ENCODE results near the gene MYADML2.
"Not testable (repeated sequence)": the region's sequence is repeated elsewhere in the genome, so short reads cannot be mapped to it uniquely, and the experiment has no call there.

The MYADML2 gene

GRCh38 chr17:81958633-81959342, 11.8 kb upstream of the MYADML2 start:
- no peak for DNase-seq

GRCh38 chr17:81957691-81958432, 10.8 kb upstream of the MYADML2 start:
- DNase-seq: no peak

GRCh38 chr17:81956607-81957589, 9.9 kb upstream of the MYADML2 start:
- DNase-seq: no peak

GRCh38 chr17:81955756-81956544, 8.9 kb upstream of the MYADML2 start:
- DNase-seq: no peak

GRCh38 chr17:81955058-81955681, 8.1 kb upstream of the MYADML2 start:
- no peak for DNase-seq

GRCh38 chr17:81954131-81955057, 7.4 kb upstream of the MYADML2 start:
- no peak for DNase-seq

- not testable (repeated sequence) for DNase-seq
Measured at GRCh38 chr17:81953443-81953842, 6.4 kb upstream of the MYADML2 start.

- no peak for DNase-seq
Measured at GRCh38 chr17:81952792-81953228, 5.8 kb upstream of the MYADML2 start.

- DNase-seq: no peak
Measured at GRCh38 chr17:81951785-81952684, 5.0 kb upstream of the MYADML2 start.

GRCh38 chr17:81950501-81950900, 3.5 kb upstream of the MYADML2 start:
- no peak for DNase-seq

- no peak for DNase-seq
Measured at GRCh38 chr17:81948635-81949378, 1.8 kb upstream of the MYADML2 start.

GRCh38 chr17:81944858-81945257, 2.2 kb downstream of the MYADML2 start:
- DNase-seq: no peak

GRCh38 chr17:81942167-81942553, 4.9 kb downstream of the MYADML2 start:
- DNase-seq: no peak

GRCh38 chr17:81941484-81942166, 5.4 kb downstream of the MYADML2 start:
- no peak for DNase-seq

- no peak for DNase-seq
Measured at GRCh38 chr17:81940538-81941483, 6.2 kb downstream of the MYADML2 start.

GRCh38 chr17:81939881-81940385, 7.1 kb downstream of the MYADML2 start:
- no peak for DNase-seq

GRCh38 chr17:81939218-81939617, 7.8 kb downstream of the MYADML2 start:
- DNase-seq: no peak
